Neural cell (in vitro differentiated cells): Measurements from ENCODE around the gene CACNA2D4. TPM values are rescaled to one million over a fixed set of nuclear protein-coding genes. Genes with fewer than 3 reads are reported as not detected.

Experiments used
- H2AFZ ChIP-seq: fragments of 200-600, 300-800 bp; sonication (generic), shearing (Covaris generic); 2 replicates; pipeline ENCODE4 v1.6.0; 2014; ENCODE audit warnings: low read depth, mild to moderate bottlenecking, antibody characterized with exemption, low read length, moderate library complexity
- H3F3A ChIP-seq: fragments of 200-600 bp; shearing (Covaris generic); 2 replicates; pipeline ENCODE4 v1.6.1; 2016; ENCODE audit warnings: mild to moderate bottlenecking, moderate library complexity, mixed read lengths, antibody characterized with exemption, low read length; ENCODE audit not compliant: insufficient read depth, poor library complexity, severe bottlenecking
- H3K27ac ChIP-seq: fragments of 200-600, 300-800 bp; sonication (generic), shearing (Covaris generic); 2 replicates; pipeline ENCODE4 v1.5.1; 2014; ENCODE audit warnings: mild to moderate bottlenecking, low read length, moderate library complexity
- H3K27me3 ChIP-seq: fragments of 300-800, 200-600 bp; sonication (generic), shearing (Covaris generic); 2 replicates; pipeline ENCODE4 v1.6.0; 2014; ENCODE audit warnings: mild to moderate bottlenecking, low read depth, low read length, moderate library complexity; ENCODE audit not compliant: insufficient read depth
- H3K36me3 ChIP-seq: fragments of 300-800, 200-600 bp; sonication (generic), shearing (Covaris generic); 2 replicates; pipeline ENCODE4 v1.5.1; 2014; ENCODE audit warnings: mild to moderate bottlenecking, antibody characterized with exemption, low read length, moderate library complexity; ENCODE audit not compliant: insufficient read depth
- H3K4me2 ChIP-seq: fragments of 300-800, 200-600 bp; sonication (generic), shearing (Covaris generic); 2 replicates; pipeline ENCODE4 v1.6.0; 2014; ENCODE audit warnings: mild to moderate bottlenecking, low read length
- H3K4me3 ChIP-seq: fragments of 300-800, 200-600 bp; sonication (generic), shearing (Covaris generic); 2 replicates; pipeline ENCODE4 v1.5.1; 2014; ENCODE audit warnings: mild to moderate bottlenecking, low read length, moderate library complexity
- H3K79me2 ChIP-seq: fragments of 200-600 bp; shearing (Covaris generic); replicated peaks from 2 replicates; pipeline ENCODE4 v1.6.0; 2014; ENCODE audit warnings: mild to moderate bottlenecking, low read length, moderate library complexity; ENCODE audit not compliant: insufficient read depth
- H3K9ac ChIP-seq: fragments of 300-800, 200-600 bp; sonication (generic), shearing (Covaris generic); 2 replicates; pipeline ENCODE4 v1.6.1; 2016; ENCODE audit warnings: mild to moderate bottlenecking, low read length, mixed read lengths
- H3K9me2 ChIP-seq: fragments of 200-600 bp; shearing (Covaris generic); 2 replicates; pipeline ENCODE4 v1.6.1; 2016; ENCODE audit warnings: mild to moderate bottlenecking, low read length, mixed read lengths; ENCODE audit not compliant: insufficient read depth
- H3K9me3 ChIP-seq: fragments of 200-600, 300-800 bp; sonication (generic), shearing (Covaris generic); 2 replicates; pipeline ENCODE4 v1.6.1; 2016; ENCODE audit warnings: mild to moderate bottlenecking, mixed run types, low read length, moderate library complexity, mixed read lengths
- H4K20me1 ChIP-seq: fragments of 200-600 bp; shearing (Covaris generic); 2 replicates; pipeline ENCODE4 v1.6.1; 2016; ENCODE audit warnings: mild to moderate bottlenecking, mixed run types; ENCODE audit not compliant: insufficient read depth
- CTCF ChIP-seq: fragments of 450-650 bp; IDR thresholded peaks from 2 replicates; pipeline ENCODE4 v1.5.1; 2014; ENCODE audit warnings: antibody characterized with exemption, mild to moderate bottlenecking, moderate library complexity; ENCODE audit not compliant: poor library complexity, severe bottlenecking
- EP300 ChIP-seq: fragments of 450-650 bp; conservative IDR thresholded peaks from 2 replicates; pipeline ENCODE4 v1.6.1; 2014; ENCODE audit warnings: antibody characterized with exemption, mild to moderate bottlenecking, moderate library complexity; ENCODE audit not compliant: poor library complexity, severe bottlenecking
- EZH2 ChIP-seq: fragments of 200-600, 300-800 bp; shearing (Covaris generic), sonication (generic); IDR thresholded peaks from 2 replicates; pipeline ENCODE4 v1.6.1; 2014; ENCODE audit warnings: antibody characterized with exemption, low read length, borderline replicate concordance, mild to moderate bottlenecking; ENCODE audit not compliant: insufficient read depth, poor library complexity, severe bottlenecking
- MXI1 ChIP-seq: fragments of 450-650 bp; conservative IDR thresholded peaks from 2 replicates; pipeline ENCODE4 v1.6.1; 2014; ENCODE audit warnings: antibody characterized with exemption, mild to moderate bottlenecking; ENCODE audit not compliant: poor library complexity, severe bottlenecking
- POLR2AphosphoS5 ChIP-seq: IDR thresholded peaks from 2 replicates; pipeline ENCODE4 v1.6.1; 2012
- RAD21 ChIP-seq: fragments of 450-650 bp; conservative IDR thresholded peaks from 2 replicates; pipeline ENCODE4 v1.6.1; 2014; ENCODE audit warnings: antibody characterized with exemption, mild to moderate bottlenecking, moderate library complexity
- REST ChIP-seq: IDR thresholded peaks from 2 replicates; pipeline ENCODE4 v1.6.1; 2012; ENCODE audit warnings: borderline replicate concordance
- SMC3 ChIP-seq: fragments of 450-650 bp; conservative IDR thresholded peaks from 2 replicates; pipeline ENCODE4 v1.6.1; 2014; ENCODE audit warnings: antibody characterized with exemption, mild to moderate bottlenecking, moderate library complexity; ENCODE audit not compliant: poor library complexity
- TAF1 ChIP-seq: IDR thresholded peaks from 2 replicates; pipeline ENCODE4 v1.6.1; 2012; ENCODE audit warnings: low read depth
- polyA plus RNA-seq: library from polyadenylated mRNA; depleted of rRNA; stranded (reverse); fragments of >200 nt; gene quantifications from 2 replicates; pipeline ENCODE4 v1.2.3, GENCODE V29; 2014

Gene CACNA2D4
- polyA plus RNA-seq, 1 donor from 2014 or later, result not detected

DNA sequence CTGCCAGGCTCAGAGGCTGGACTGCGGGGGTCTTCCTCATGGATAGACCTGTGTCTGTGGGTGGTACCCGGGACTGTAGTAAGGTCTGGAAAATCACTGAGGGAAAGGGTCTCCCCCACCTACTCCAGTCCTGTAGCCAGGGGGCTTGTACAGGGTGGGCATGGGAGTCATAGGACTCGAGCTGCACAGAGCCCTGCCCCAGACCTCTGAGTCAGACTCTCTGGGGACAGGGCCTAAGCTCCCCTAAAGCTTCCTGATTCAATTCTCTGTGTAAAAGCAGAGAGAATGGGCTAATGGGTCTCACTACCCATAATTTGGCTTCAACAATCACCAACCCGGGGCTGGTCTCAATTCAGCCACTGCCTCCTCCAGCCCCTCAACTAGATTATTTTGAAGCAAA, 71.0 kb downstream of the CACNA2D4 start:
- H3F3A ChIP-seq, result no peaks in the 10 kb centered on the region
- H4K20me1 ChIP-seq, result no peaks in the 10 kb centered on the region
- H3K36me3 ChIP-seq, result no peaks in the 10 kb centered on the region
- H3K4me3 ChIP-seq, result no peak overlapping the region
- no peak overlapping the region for H3K4me2 ChIP-seq
- no peak overlapping the region for H3K27ac ChIP-seq
- no peaks in the 10 kb centered on the region for H3K9me3 ChIP-seq
- no peaks in the 10 kb centered on the region for H3K79me2 ChIP-seq
- no peaks in the 10 kb centered on the region for H3K9me2 ChIP-seq
- H3K27me3 ChIP-seq, result no peaks in the 10 kb centered on the region
- H3K9ac ChIP-seq, result no peak overlapping the region
- H2AFZ ChIP-seq, result no peak overlapping the region
- TF ChIP-seq RAD21 (no peak), EP300 (no peak), SMC3 (no peak), MXI1 (no peak), CTCF (no peak), TAF1 (no peak), REST (no peak), POLR2AphosphoS5 (no peak), EZH2 (no peak)

DNA sequence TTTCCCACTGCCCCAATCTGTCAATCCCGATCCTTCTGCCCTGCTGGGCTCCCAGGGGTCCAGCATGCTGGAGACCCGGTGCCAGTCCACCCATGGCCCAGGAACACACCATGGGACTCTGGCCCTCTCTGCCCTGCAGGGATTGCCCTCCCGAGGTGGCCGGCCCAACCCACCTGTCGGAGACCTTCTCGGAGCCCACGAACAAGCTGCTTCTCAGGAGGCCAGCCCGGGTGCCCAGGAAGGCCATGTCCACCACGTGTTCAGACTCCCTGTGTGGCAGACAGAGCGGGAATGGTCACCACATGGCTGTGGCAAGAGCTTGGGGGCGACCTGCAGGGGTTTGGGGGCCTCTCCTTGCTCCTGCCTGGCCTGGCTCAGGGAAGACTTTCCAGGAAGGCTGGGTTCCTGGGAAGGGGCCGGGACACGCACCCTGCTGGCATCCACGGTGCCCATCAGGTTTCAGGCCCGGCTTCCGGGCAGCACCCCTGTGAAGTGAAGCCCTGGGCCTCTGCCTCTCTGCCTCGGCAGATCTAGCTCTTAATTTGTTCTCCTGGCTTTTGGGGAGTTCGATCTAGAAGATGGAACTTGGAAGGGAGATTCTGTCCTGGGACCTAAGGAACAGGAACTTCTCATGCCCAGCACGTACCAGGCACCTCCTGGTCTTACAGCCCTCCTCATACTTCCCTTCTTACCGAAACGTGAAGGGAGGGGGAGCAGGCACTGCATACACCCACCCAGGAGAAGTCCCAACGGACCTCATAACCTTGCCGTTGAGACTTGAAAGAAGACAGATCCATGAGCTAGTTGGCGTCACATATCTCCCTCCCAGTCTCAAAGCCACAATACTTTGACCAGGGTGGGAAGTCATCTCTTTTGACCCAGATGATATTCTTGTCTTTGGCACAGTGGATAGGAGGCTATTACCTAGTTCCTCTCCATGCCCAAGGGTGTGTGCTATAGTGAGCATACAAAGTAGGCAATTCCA, 71.7 kb downstream of the CACNA2D4 start:
- Histone ChIP-seq H3K79me2 (no peaks in the 10 kb centered on the region), H3K9me2 (no peaks in the 10 kb centered on the region), H3K9me3 (no peaks in the 10 kb centered on the region), H3K4me3 (no peak overlapping the region), H3K27ac (no peak overlapping the region), H4K20me1 (no peaks in the 10 kb centered on the region), H3F3A (no peaks in the 10 kb centered on the region), H3K9ac (no peak overlapping the region), H3K4me2 (no peak overlapping the region), H3K27me3 (no peaks in the 10 kb centered on the region), H3K36me3 (no peaks in the 10 kb centered on the region), H2AFZ (no peak overlapping the region)
- TF ChIP-seq RAD21 (no peak), CTCF (no peak), SMC3 (no peak), EP300 (no peak), EZH2 (no peak), MXI1 (no peak), POLR2AphosphoS5 (no peak), TAF1 (no peak), REST (no peak)
